Fibroblast of the aortic adventitia (primary cell): Measurements from ENCODE around the gene CSNK1D. TPM values are rescaled to one million over a fixed set of nuclear protein-coding genes. Genes with fewer than 3 reads are reported as not detected.

Source experiments
- DNase-seq: peaks from one replicate; pipeline ENCODE4 v3.0.0-alpha.2; 2010; ENCODE audit warnings: low read depth
- H3K4me3 ChIP-seq: 2 replicates; pipeline ENCODE4 v1.5.1; 2011; ENCODE audit warnings: low read depth, mild to moderate bottlenecking, control low read depth, low read length, moderate library complexity
- CTCF ChIP-seq: IDR thresholded peaks from 2 replicates; pipeline ENCODE4 v1.5.1; 2011; ENCODE audit warnings: mild to moderate bottlenecking, low read length, control low read depth, inconsistent platforms; ENCODE audit not compliant: insufficient read depth
- total RNA-seq: library from RNA; depleted of rRNA; stranded (reverse); fragments of >200 nt; gene quantifications from 2 replicates; pipeline ENCODE4 v1.2.3, GENCODE V29; 2012; ENCODE audit warnings: low replicate concordance

The CSNK1D gene
- total RNA-seq, 1 donor, result 52.7 TPM

GRCh38 chr17:82221341-82221902 lies 52.1 kb downstream of the CSNK1D start:
- TF ChIP-seq CTCF, result no peak
- no peak overlapping the region for H3K4me3 ChIP-seq
- no peak for DNase-seq

- DNase-seq, result no peak
- H3K4me3 ChIP-seq, result no peak overlapping the region
- no peak for TF ChIP-seq CTCF
Measured at GRCh38 chr17:82219753-82220709, 53.5 kb downstream of the CSNK1D start.

GRCh38 chr17:82219083-82219482 lies 54.4 kb downstream of the CSNK1D start:
- TF ChIP-seq CTCF, result no peak
- no peak for DNase-seq
- H3K4me3 ChIP-seq, result no peak overlapping the region

- no peak for DNase-seq
- no peak overlapping the region for H3K4me3 ChIP-seq
- no peak for TF ChIP-seq CTCF
Measured at GRCh38 chr17:82218349-82219075, 55.0 kb downstream of the CSNK1D start.

- no peak overlapping the region for H3K4me3 ChIP-seq
Measured at GRCh38 chr17:82217530-82218204, 55.8 kb downstream of the CSNK1D start.

More at GRCh38 chr17:82217530-82218204, 55.8 kb downstream of the CSNK1D start:
- TF ChIP-seq CTCF, result no peak
- peak; percentile 80 for DNase-seq
